SK-N-SH (cell line): ENCODE data around the gene FUS. TPM values are rescaled to one million over a fixed set of nuclear protein-coding genes. Genes with fewer than 3 reads are reported as not detected.

Experiments
- CTCF ChIA-PET: fragments of 300-600, 350-600 bp; formaldehyde crosslinking; extraction: SDS; loops from one replicate; lab custom pipeline; 2021; lab: Yijun Ruan, JAX
- POLR2A ChIA-PET: fragments of 350-600 bp; sonication (Branson Sonifier 250); formaldehyde crosslinking; extraction: SDS; loops from one replicate; lab custom pipeline; 2020; ENCODE audit warnings: antibody characterized with exemption, inconsistent platforms; lab: Yijun Ruan, JAX
- DNase-seq: peaks from one replicate; pipeline ENCODE4 v3.0.0; 2012
- H2AFZ ChIP-seq: fragments of 200-600 bp; sonication (generic); 2 replicates; pipeline ENCODE4 v1.8.1; 2016; ENCODE audit warnings: antibody characterized with exemption, mild to moderate bottlenecking, low read depth
- H3F3A ChIP-seq: fragments of 200-600 bp; sonication (generic); replicated peaks from 2 replicates; pipeline ENCODE3; 2016; ENCODE audit warnings: antibody characterized with exemption, mild to moderate bottlenecking; ENCODE audit not compliant: insufficient read depth
- H3K27ac ChIP-seq, 2 experiments: fragments of 200-500 bp in 1 of 2; fragments of 200-600 bp in 1 of 2; sonication (Bioruptor generic) in 1 of 2; sonication (generic), shearing (Covaris generic) in 1 of 2; 2 replicates each; pipeline versions ENCODE4 v1.5.1 to v1.6.1; 2014 to 2016; ENCODE audit warnings: low read depth in 2 of 2, inconsistent platforms in 1 of 2, low read length in 1 of 2, mild to moderate bottlenecking in 1 of 2, mixed read lengths in 1 of 2
- H3K27me3 ChIP-seq: fragments of 200-600 bp; sonication (generic), shearing (Covaris generic); 2 replicates; pipeline ENCODE4 v1.6.1; 2016; ENCODE audit warnings: mixed run types; ENCODE audit not compliant: insufficient read depth
- H3K36me3 ChIP-seq, 2 experiments: fragments of 200-500 bp in 1 of 2; fragments of 200-600 bp in 1 of 2; sonication (Bioruptor generic) in 1 of 2; sonication (generic) in 1 of 2; replicated peaks in 1 of 2; 2 replicates each; pipeline versions ENCODE3 to v1.5.1; 2014 to 2016; ENCODE audit warnings: low read length in 1 of 2, mild to moderate bottlenecking in 1 of 2; ENCODE audit not compliant: insufficient read depth in 2 of 2, control insufficient read depth in 1 of 2
- H3K4me1 ChIP-seq, 2 experiments: fragments of 200-500 bp in 1 of 2; fragments of 200-600 bp in 1 of 2; sonication (Bioruptor generic) in 1 of 2; sonication (generic), shearing (Covaris generic) in 1 of 2; 2 replicates each; pipeline versions ENCODE4 v1.5.1 to v1.6.1; 2014 to 2016; ENCODE audit warnings: low read depth in 1 of 2, low read length in 1 of 2, mixed run types in 1 of 2; ENCODE audit not compliant: insufficient read depth in 2 of 2, control insufficient read depth in 1 of 2
- H3K4me2 ChIP-seq: fragments of 200-600 bp; sonication (generic), shearing (Covaris generic); 2 replicates; pipeline ENCODE4 v1.6.1; 2017; ENCODE audit warnings: mixed run types
- H3K4me3 ChIP-seq, 2 experiments: fragments of 200-500 bp in 1 of 2; fragments of 200-600 bp in 1 of 2; sonication (Bioruptor generic) in 1 of 2; sonication (generic), shearing (Covaris generic) in 1 of 2; 2 replicates each; pipeline versions ENCODE4 v1.5.1 to v1.8.1; 2014 to 2016; ENCODE audit warnings: low read depth in 2 of 2, inconsistent platforms in 1 of 2, low read length in 1 of 2, mild to moderate bottlenecking in 1 of 2, mixed read lengths in 1 of 2, moderate library complexity in 1 of 2
- H3K79me2 ChIP-seq: fragments of 200-600 bp; sonication (generic); 2 replicates; pipeline ENCODE4 v1.8.1; 2017; ENCODE audit warnings: mild to moderate bottlenecking; ENCODE audit not compliant: insufficient read depth
- H3K9ac ChIP-seq: fragments of 200-600 bp; sonication (generic); 2 replicates; pipeline ENCODE4 v1.6.1; 2017; ENCODE audit warnings: mixed run types
- H3K9me2 ChIP-seq: fragments of 200-600 bp; sonication (generic); 2 replicates; pipeline ENCODE4 v1.6.1; 2017; ENCODE audit warnings: mixed run types
- H3K9me3 ChIP-seq: fragments of 200-600 bp; sonication (generic); 2 replicates; pipeline ENCODE4 v1.6.1; 2017; ENCODE audit warnings: mixed run types, mild to moderate bottlenecking, moderate library complexity
- H4K20me1 ChIP-seq: fragments of 200-600 bp; sonication (generic); 2 replicates; pipeline ENCODE4 v1.6.1; 2017; ENCODE audit warnings: mild to moderate bottlenecking, mixed run types; ENCODE audit not compliant: insufficient read depth
- CHD2 ChIP-seq: fragments of 150-350 bp; IDR thresholded peaks from 2 replicates; pipeline ENCODE4 v1.6.1; 2018; ENCODE audit warnings: low read length; ENCODE audit not compliant: partially characterized antibody
- ELF1 ChIP-seq: IDR thresholded peaks from 2 replicates; pipeline ENCODE4 v1.4.0; 2012
- EP300 ChIP-seq, 2 experiments: IDR thresholded peaks; 2 replicates each; pipeline versions ENCODE4 v1.4.0 to v1.6.1; 2012; ENCODE audit warnings: borderline replicate concordance in 1 of 2, low read depth in 1 of 2, low read length in 1 of 2
- EZH2phosphoT487 ChIP-seq: fragments of 200-600 bp; sonication (generic); IDR thresholded peaks from 2 replicates; pipeline ENCODE4 v1.6.1; 2017; ENCODE audit warnings: low read depth, mixed run types, mild to moderate bottlenecking, antibody characterized with exemption, moderate library complexity, borderline replicate concordance
- FOSL2 ChIP-seq: IDR thresholded peaks from 2 replicates; pipeline ENCODE4 v1.4.0; 2012; ENCODE audit warnings: low read depth, mild to moderate bottlenecking, moderate library complexity, borderline replicate concordance
- MEF2A ChIP-seq: IDR thresholded peaks from 2 replicates; pipeline ENCODE4 v1.4.0; 2012; ENCODE audit warnings: low read depth, borderline replicate concordance
- NRF1 ChIP-seq: IDR thresholded peaks from 2 replicates; pipeline ENCODE4 v1.6.1; 2012; ENCODE audit warnings: low read depth, mild to moderate bottlenecking, low read length
- RXRA ChIP-seq: IDR thresholded peaks from 2 replicates; pipeline ENCODE4 v1.4.0; 2012; ENCODE audit warnings: low read depth, mild to moderate bottlenecking, borderline replicate concordance
- TCF12 ChIP-seq: IDR thresholded peaks from 2 replicates; pipeline ENCODE4 v1.4.0; 2012
- TEAD4 ChIP-seq: IDR thresholded peaks from 2 replicates; pipeline ENCODE4 v1.4.0; 2012; ENCODE audit warnings: mild to moderate bottlenecking, borderline replicate concordance; ENCODE audit not compliant: insufficient read depth
- YY1 ChIP-seq: IDR thresholded peaks from 2 replicates; pipeline ENCODE4 v1.4.0; 2012; ENCODE audit warnings: low read depth, mild to moderate bottlenecking
- WGBS: methylation state at CpG from one replicate; pipeline ENCODE4 v1.1.6; 2017; ENCODE audit warnings: low lambda C conversion rate; 5-methylcytosine and 5-hydroxymethylcytosine counted together
- polyA plus RNA-seq, 3 experiments: library from polyadenylated mRNA; depleted of rRNA; stranded (reverse); fragments of >200 nt; gene quantifications; 2 replicates each; pipeline ENCODE4 v1.2.3, GENCODE V29; 2012
- TF ChIP-seq, protein P1 (sequence below): IDR thresholded peaks from 2 replicates; pipeline ENCODE4 v1.4.0; 2012; ENCODE audit warnings: low read depth, borderline replicate concordance
- TF ChIP-seq, protein P2 (sequence below): fragments of 200-600 bp; sonication (generic); IDR thresholded peaks from 2 replicates; pipeline ENCODE4 v1.6.1; 2017; ENCODE audit warnings: antibody characterized with exemption, mild to moderate bottlenecking, moderate library complexity
- TF ChIP-seq, protein P3 (sequence below): fragments of 150-350 bp; IDR thresholded peaks from 2 replicates; pipeline ENCODE4 v1.6.1; 2017; ENCODE audit warnings: antibody characterized with exemption, low read length, low read depth, borderline replicate concordance
- TF ChIP-seq, protein P4 (sequence below): fragments of 150-350 bp; IDR thresholded peaks from 2 replicates; pipeline ENCODE4 v1.6.1; 2016; ENCODE audit warnings: mild to moderate bottlenecking, low read depth, low read length
- TF ChIP-seq, protein P5 (sequence below): IDR thresholded peaks from 2 replicates; pipeline ENCODE4 v1.4.0; 2012; ENCODE audit warnings: low read depth

The FUS gene
- polyA plus RNA-seq, 1 of the 3 experiments (the other 2 are of a cell fraction), result 429 TPM

DNA sequence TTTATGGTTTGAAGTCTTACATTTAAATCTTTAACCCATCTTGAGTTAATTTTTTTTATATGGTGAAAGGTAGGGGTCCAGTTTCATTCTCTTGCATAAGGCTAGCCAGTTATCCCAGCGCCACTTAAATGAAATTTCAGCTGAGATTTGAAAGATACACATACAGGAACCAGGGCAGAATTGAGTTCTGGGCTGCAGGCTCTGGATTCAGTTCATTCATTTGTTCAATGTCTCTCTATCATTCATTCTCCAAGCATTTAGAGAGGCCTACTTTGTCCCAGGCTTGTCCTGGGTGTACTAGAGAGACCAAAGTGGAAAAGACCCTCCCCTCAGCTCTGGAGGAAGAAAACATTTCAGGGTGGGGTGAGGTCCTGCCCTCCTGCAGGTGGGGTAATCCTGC is 33.4 kb downstream of the FUS start:
- WGBS, result 17% methylated on average over 1 of the region's 1 CpG
- Histone ChIP-seq H3F3A (no peaks in the 10 kb centered on the region), H3K4me2 (no peak overlapping the region), H3K4me1 (no peaks in the 10 kb centered on the region; a peak in 1 of 4 replicates), H3K27ac (no peak overlapping the region), H4K20me1 (no peaks in the 10 kb centered on the region), H2AFZ (no peak overlapping the region), H3K27me3 (peaks cover 67% of the 10 kb centered on the region), H3K79me2 (no peaks in the 10 kb centered on the region), H3K9me3 (no peaks in the 10 kb centered on the region), H3K4me3 (no peak overlapping the region), H3K9ac (no peak overlapping the region), H3K9me2 (no peaks in the 10 kb centered on the region), H3K36me3 (no peaks in the 10 kb centered on the region)
- no peak for DNase-seq
- TF ChIP-seq, protein P1, sequence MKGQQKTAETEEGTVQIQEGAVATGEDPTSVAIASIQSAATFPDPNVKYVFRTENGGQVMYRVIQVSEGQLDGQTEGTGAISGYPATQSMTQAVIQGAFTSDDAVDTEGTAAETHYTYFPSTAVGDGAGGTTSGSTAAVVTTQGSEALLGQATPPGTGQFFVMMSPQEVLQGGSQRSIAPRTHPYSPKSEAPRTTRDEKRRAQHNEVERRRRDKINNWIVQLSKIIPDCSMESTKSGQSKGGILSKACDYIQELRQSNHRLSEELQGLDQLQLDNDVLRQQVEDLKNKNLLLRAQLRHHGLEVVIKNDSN, result no peak
- TF ChIP-seq CHD2 (no peak), EZH2phosphoT487 (no peak)
- POLR2A ChIA-PET, result interaction anchor here (0.5 kb wide), 1 partner anchor 33 kb away, joined by 3 read pairs; no protein-coding TSS in a partner anchor
- CTCF ChIA-PET, result interaction anchor here (1.0 to 1.2 kb wide), 2 partner anchors 9 to 12 kb away, joined by 3 to 4 read pairs; no protein-coding TSS in a partner anchor

DNA sequence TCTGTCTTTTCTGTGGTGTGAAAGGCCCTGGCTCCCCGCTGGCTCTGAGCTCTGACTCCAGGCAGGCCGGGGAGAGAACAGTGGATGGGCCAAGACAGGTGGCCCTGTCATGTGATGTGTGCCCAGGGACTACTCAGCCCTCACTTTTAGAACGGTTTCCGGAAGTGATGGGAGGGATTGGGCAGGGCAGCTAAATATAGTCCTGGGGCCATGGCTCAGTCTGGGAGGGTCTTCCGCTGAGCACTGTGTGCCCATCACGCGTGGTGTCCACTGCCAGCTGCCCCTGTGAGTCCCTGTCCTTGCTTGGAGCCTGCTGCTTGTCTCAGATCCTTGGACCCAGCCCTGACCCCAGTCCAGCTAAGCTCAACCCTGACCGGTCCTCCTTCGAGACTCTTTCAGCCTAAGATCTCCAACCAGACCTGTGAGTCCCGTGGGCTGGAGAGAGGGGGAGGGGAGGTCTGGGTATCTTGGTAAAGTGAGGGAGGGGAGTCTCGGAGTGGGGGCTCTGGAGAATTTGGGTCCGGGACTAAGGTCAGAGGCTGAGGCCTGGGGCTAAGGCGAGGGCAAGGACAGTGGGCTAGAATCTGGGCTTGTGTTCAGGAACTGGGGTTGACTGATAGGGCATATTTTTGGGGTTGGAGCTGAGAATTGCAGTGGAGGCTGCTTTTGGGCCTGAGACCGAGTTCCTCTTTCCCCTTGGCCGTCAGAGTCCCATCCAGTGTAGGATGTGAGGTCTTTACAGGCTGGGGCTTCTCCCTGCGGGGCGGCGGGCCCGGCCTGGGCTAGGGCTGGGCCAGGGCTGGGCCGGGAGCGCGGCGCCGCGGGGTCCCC is 34.2 kb downstream of the FUS start, which contains the start of gene TRIM72:
TRIM72 (plus strand) TSS at position 243 of the 831 bp plus-strand sequence. CDS start 620 bp downstream, outside the sequence.
- H3K9me3 ChIP-seq, result no peaks in the 10 kb centered on the region
- H4K20me1 ChIP-seq, result no peaks in the 10 kb centered on the region
- peak within 1 kb of the TSS; percentile 72; the same call in 1 of the 2 replicates for H2AFZ ChIP-seq
- peak within 1 kb of the TSS; percentile 79; the same call in 1 of the 2 replicates for H3K4me2 ChIP-seq
- no peak within 1 kb of the TSS for H3K9ac ChIP-seq
- peak within 1 kb of the TSS; percentile 7 to 51; a peak in 2 of 4 replicates for H3K4me3 ChIP-seq
- no peaks in the 10 kb centered on the region for H3K79me2 ChIP-seq
- CTCF ChIA-PET, result interaction anchor here (1.0 to 1.2 kb wide), 2 partner anchors 9 to 12 kb away, joined by 3 to 4 read pairs; no protein-coding TSS in a partner anchor
- no peaks in the 10 kb centered on the region; a peak in 1 of 4 replicates for H3K4me1 ChIP-seq
- no peak within 1 kb of the TSS for H3K27ac ChIP-seq
- WGBS, result 58% methylated on average over 10 of the region's 25 CpGs
- TF ChIP-seq MEF2A (no peak), TCF12 (no peak), ELF1 (no peak), FOSL2 (no peak), YY1 (no peak), EP300 (IDR thresholded peaks at IDR 0.05; ENCODE audit: borderline replicate concordance in 1 of 2, low read depth in 1 of 2, low read length in 1 of 2) (no peak), RXRA (no peak), TEAD4 (no peak), NRF1 (no peak)
- TF ChIP-seq, protein P1, result no peak
- TF ChIP-seq, protein P2, sequence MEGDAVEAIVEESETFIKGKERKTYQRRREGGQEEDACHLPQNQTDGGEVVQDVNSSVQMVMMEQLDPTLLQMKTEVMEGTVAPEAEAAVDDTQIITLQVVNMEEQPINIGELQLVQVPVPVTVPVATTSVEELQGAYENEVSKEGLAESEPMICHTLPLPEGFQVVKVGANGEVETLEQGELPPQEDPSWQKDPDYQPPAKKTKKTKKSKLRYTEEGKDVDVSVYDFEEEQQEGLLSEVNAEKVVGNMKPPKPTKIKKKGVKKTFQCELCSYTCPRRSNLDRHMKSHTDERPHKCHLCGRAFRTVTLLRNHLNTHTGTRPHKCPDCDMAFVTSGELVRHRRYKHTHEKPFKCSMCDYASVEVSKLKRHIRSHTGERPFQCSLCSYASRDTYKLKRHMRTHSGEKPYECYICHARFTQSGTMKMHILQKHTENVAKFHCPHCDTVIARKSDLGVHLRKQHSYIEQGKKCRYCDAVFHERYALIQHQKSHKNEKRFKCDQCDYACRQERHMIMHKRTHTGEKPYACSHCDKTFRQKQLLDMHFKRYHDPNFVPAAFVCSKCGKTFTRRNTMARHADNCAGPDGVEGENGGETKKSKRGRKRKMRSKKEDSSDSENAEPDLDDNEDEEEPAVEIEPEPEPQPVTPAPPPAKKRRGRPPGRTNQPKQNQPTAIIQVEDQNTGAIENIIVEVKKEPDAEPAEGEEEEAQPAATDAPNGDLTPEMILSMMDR, result no peak
- TF ChIP-seq, protein P3, sequence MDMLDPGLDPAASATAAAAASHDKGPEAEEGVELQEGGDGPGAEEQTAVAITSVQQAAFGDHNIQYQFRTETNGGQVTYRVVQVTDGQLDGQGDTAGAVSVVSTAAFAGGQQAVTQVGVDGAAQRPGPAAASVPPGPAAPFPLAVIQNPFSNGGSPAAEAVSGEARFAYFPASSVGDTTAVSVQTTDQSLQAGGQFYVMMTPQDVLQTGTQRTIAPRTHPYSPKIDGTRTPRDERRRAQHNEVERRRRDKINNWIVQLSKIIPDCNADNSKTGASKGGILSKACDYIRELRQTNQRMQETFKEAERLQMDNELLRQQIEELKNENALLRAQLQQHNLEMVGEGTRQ, result no peak
- TF ChIP-seq, protein P4, sequence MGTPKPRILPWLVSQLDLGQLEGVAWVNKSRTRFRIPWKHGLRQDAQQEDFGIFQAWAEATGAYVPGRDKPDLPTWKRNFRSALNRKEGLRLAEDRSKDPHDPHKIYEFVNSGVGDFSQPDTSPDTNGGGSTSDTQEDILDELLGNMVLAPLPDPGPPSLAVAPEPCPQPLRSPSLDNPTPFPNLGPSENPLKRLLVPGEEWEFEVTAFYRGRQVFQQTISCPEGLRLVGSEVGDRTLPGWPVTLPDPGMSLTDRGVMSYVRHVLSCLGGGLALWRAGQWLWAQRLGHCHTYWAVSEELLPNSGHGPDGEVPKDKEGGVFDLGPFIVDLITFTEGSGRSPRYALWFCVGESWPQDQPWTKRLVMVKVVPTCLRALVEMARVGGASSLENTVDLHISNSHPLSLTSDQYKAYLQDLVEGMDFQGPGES, result no peak
- TF ChIP-seq, protein P5, sequence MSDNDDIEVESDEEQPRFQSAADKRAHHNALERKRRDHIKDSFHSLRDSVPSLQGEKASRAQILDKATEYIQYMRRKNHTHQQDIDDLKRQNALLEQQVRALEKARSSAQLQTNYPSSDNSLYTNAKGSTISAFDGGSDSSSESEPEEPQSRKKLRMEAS, result no peak
- H3K9me2 ChIP-seq, result no peaks in the 10 kb centered on the region
- POLR2A ChIA-PET, result interaction anchor here (0.5 to 1.4 kb wide), 2 partner anchors 34 kb away, joined by 3 to 5 read pairs; partner anchors contain the start of gene FUS
- peaks cover 70% of the 10 kb centered on the region for H3K27me3 ChIP-seq
- no peaks in the 10 kb centered on the region for H3F3A ChIP-seq
- no peaks in the 10 kb centered on the region for H3K36me3 ChIP-seq
- DNase-seq, result no peak
